Heart right ventricle (tissue), 16 donors: ENCODE results near the gene IFI44L. TPM values are rescaled to one million over a fixed set of nuclear protein-coding genes. Genes with fewer than 3 reads are reported as not detected.

Experiments
- ATAC-seq, 8 donors: fragments of 200-7000 bp; cut with Tn5 transposase; one replicate each; pipeline ENCODE4 v1.9.1; 2020; ENCODE audit warnings: mild to moderate bottlenecking in 8 of 8, moderate library complexity in 8 of 8, moderate number of reproducible peaks in 1 of 8
- DNase-seq, 2 donors: peaks; one replicate each; pipeline ENCODE4 v3.0.0-alpha.2; 2020
- H3K27ac ChIP-seq, 10 donors: fragments of 200-600 bp; sonication (generic) in 2 of 10; one replicate each; pipeline versions ENCODE4 v1.5.0 to v1.8.0; 2020 to 2022; ENCODE audit warnings: mild to moderate bottlenecking in 3 of 10
- H3K27me3 ChIP-seq, 7 donors: fragments of 200-600 bp; one replicate each; pipeline ENCODE4 v1.8.0; 2021 to 2022; ENCODE audit warnings: mild to moderate bottlenecking in 2 of 7
- H3K36me3 ChIP-seq, 9 donors: fragments of 200-600 bp; sonication (generic) in 1 of 9; one replicate each; pipeline versions ENCODE4 v1.5.0 to v1.8.0; 2020 to 2022; ENCODE audit warnings: mild to moderate bottlenecking in 2 of 9
- H3K4me1 ChIP-seq, 9 donors: fragments of 200-600 bp; sonication (generic) in 1 of 9; one replicate each; pipeline versions ENCODE4 v1.5.0 to v1.8.0; 2020 to 2022; ENCODE audit warnings: mild to moderate bottlenecking in 4 of 9
- H3K4me3 ChIP-seq, 10 donors: fragments of 200-600 bp; sonication (generic) in 2 of 10; one replicate each; pipeline versions ENCODE4 v1.5.0 to v1.8.0; 2020 to 2022; ENCODE audit warnings: mild to moderate bottlenecking in 7 of 10, moderate library complexity in 2 of 10
- H3K9me3 ChIP-seq, 11 donors: fragments of 200-600 bp in 10 of 11; sonication (generic) in 2 of 11; one replicate each; pipeline versions ENCODE4 v1.5.0 to v1.8.0; 2013 to 2022; ENCODE audit warnings: mild to moderate bottlenecking in 2 of 11, control low read depth in 1 of 11, moderate library complexity in 1 of 11
- CTCF ChIP-seq, 9 donors: fragments of 200-600 bp; sonication (generic) in 2 of 9; IDR thresholded peaks; one replicate each; pipeline versions ENCODE4 v1.5.0 to v1.8.0; 2021 to 2022; ENCODE audit warnings: antibody characterized with exemption in 9 of 9, mild to moderate bottlenecking in 5 of 9, moderate library complexity in 1 of 9
- WGBS, 2 donors: extraction: QIAGEN DNeasy Blood & Tissue Kit; methylation state at CpG; one replicate each; pipeline ENCODE4 v1.1.7; 2013; ENCODE audit warnings: inconsistent platforms in 1 of 2; 5-methylcytosine and 5-hydroxymethylcytosine counted together
- intact Hi-C, 10 donors: fragments of 100-400 bp; cut with DNase I; formaldehyde crosslinking; loops; one replicate each; pipeline versions ENCODE4 v1.11.1 to v1.14.2; 2022
- polyA plus RNA-seq, 2 donors: library from polyadenylated mRNA; stranded (reverse); fragments of 200-250 nt; gene quantifications; one replicate each; pipeline ENCODE4 v1.2.3, GENCODE V29; 2013
- total RNA-seq, 10 donors: library from RNA; stranded (reverse); fragmentation: NEBNext Ultra II Directional in 3 of 10; extraction: Animal tissue kit (Norgen Biotek cat#: 25700) in 3 of 10; gene quantifications; one replicate each; pipeline versions ENCODE4 v1.2.1 to v1.2.4, GENCODE V29; 2021 to 2023
- donor health status: Arrhythmogenic right ventricular cardiomyopathy.
- donor health status: ischemic (EF 13 %, LVEDD 7.1; RV severe dilation, severe dysfunction).
- donor health status: healthy with polysubstance abuse.
- donor health status: DM: no; HTN: yes; CAD: no.
- donor health status: DM: no; HTN: no; CAD: no.
- donor health status: ischemic (EF 25% LVEDD 6.9; RV normal size, moderate dysfunction).
- donor health status: ischemic (EF 25% LVEDD 5.7; RV mildly dilated, moderate dysfunction).
- donor health status: healthy.
- donor health status: DM: yes; HTN: yes; CAD: no.
- donor health status: Ischemic cardiomyopathy.
- donor health status: ischemic (EF 35%, LVEDD 5.7; RV mildly dilated, moderate dysfunction).
- donor health status: nonischemic (EF 11% LVEDD 7.7; RV severe dilation, severe dysfunction).
- donor health status: DM: yes; HTN: yes; CAD: no.
- donor health status: PGD.
- donor health status: ischemic (EF 29% LVEDD 5.4; RV normal size, mild dysfunction).
- donor health status: nonischemic (EF 23%, LVEDD 6.1; RV moderate dilation, normal function).

Gene IFI44L
- total and polyA plus RNA-seq, 12 donors = 3.0 to 47.7 (median 11.0) TPM

- no peak overlapping the region for H3K27ac ChIP-seq
- H3K4me3 ChIP-seq = no peak overlapping the region
- DNase-seq (no peak), ATAC-seq (no peak)
- peaks cover 0 to 8% (median 4%) of the 10 kb centered on the region in 7 donors for H3K27me3 ChIP-seq
- 59 to 72% methylated on average over 4 of the region's 4 CpGs for WGBS, 2 donors
- TF ChIP-seq CTCF (IDR thresholded peaks at IDR 0.05) = no peak
- no peaks in the 10 kb centered on the region for H3K9me3 ChIP-seq
- no peaks in the 10 kb centered on the region for H3K36me3 ChIP-seq
- peaks cover 0 to 6% (median 0%) of the 10 kb centered on the region in 9 donors for H3K4me1 ChIP-seq
- intact Hi-C loops = loop anchor here in 9 of 10 donors (5.0 to 10.0 kb wide), 4 partner anchors 461 to 476 kb away; no protein-coding TSS in a partner anchor
These were observed 12.3 kb upstream of the IFI44L start for GRCh38 chr1:78607944-78608343.

GRCh38 chr1:78617615-78618026 lies 2.6 kb upstream of the IFI44L start:
- Histone ChIP-seq H3K27ac (peak overlapping the region in 1 of 10 donors; percentile 89), H3K4me3 (peak overlapping the region in 4 of 10 donors; percentile 9 to 21 (median 13)), H3K9me3 (no peaks in the 10 kb centered on the region), H3K27me3 (no peaks in the 10 kb centered on the region), H3K36me3 (no peaks in the 10 kb centered on the region), H3K4me1 (peaks cover 0 to 43% (median 11%) of the 10 kb centered on the region in 9 donors)
- ATAC-seq (peak; percentile 77 to 92 (median 79)), DNase-seq (peak; percentile 31 to 80)
- TF ChIP-seq CTCF (IDR thresholded peaks at IDR 0.05) = peak; percentile 69 to 93 (median 86)
- intact Hi-C loops = loop anchor here in 9 of 10 donors (1.0 to 10.0 kb wide), 8 partner anchors 35 to 483 kb away; no protein-coding TSS in a partner anchor
- WGBS, 2 donors = 30 to 37% methylated on average over 7 of the region's 7 CpGs

- H3K27ac ChIP-seq = peak overlapping the region; percentile 49 to 89 (median 84)
- peak overlapping the region in 8 of 10 donors; percentile 25 to 65 (median 56) for H3K4me3 ChIP-seq
- H3K4me1 ChIP-seq = peaks cover 0 to 55% (median 19%) of the 10 kb centered on the region in 9 donors
- no peaks in the 10 kb centered on the region for H3K36me3 ChIP-seq
- WGBS, 2 donors = 44 to 68% methylated on average over 3 of the region's 3 CpGs
- intact Hi-C loops = loop anchor here in 6 of 10 donors (2.0 to 10.0 kb wide), 6 partner anchors 33 to 484 kb away; no protein-coding TSS in a partner anchor
- no peaks in the 10 kb centered on the region for H3K27me3 ChIP-seq
- TF ChIP-seq CTCF (IDR thresholded peaks at IDR 0.05) = no peak
- H3K9me3 ChIP-seq = no peaks in the 10 kb centered on the region
- no peak for DNase-seq
- no peak for ATAC-seq
These were observed 1.2 kb upstream of the IFI44L start for GRCh38 chr1:78619032-78619431.

- H3K27ac ChIP-seq = peak overlapping the region; percentile 49 to 89 (median 84)
- H3K9me3 ChIP-seq = no peaks in the 10 kb centered on the region
- ATAC-seq (peak in 5 of 8 donors; percentile 36 to 53 (median 44)), DNase-seq (no peak)
- intact Hi-C loops = loop anchor here in 6 of 10 donors (2.0 to 10.0 kb wide), 6 partner anchors 33 to 485 kb away; no protein-coding TSS in a partner anchor
- peaks cover 0 to 55% (median 23%) of the 10 kb centered on the region in 9 donors for H3K4me1 ChIP-seq
- H3K4me3 ChIP-seq = peak overlapping the region in 9 of 10 donors; percentile 23 to 65 (median 54)
- WGBS, 2 donors = 36 to 53% methylated on average over 4 of the region's 4 CpGs
- no peaks in the 10 kb centered on the region for H3K27me3 ChIP-seq
- TF ChIP-seq CTCF (IDR thresholded peaks at IDR 0.05) = no peak
- H3K36me3 ChIP-seq = no peaks in the 10 kb centered on the region
These were observed 824 bp upstream of the IFI44L start for GRCh38 chr1:78619446-78619802.
